Measurements from ENCODE around the gene ADGRB2. TPM values are rescaled to one million over a fixed set of nuclear protein-coding genes. Genes with fewer than 3 reads are reported as not detected.

Gene ADGRB2
- total RNA-seq, 1 donor from 2014 or later = 15.8 TPM

DNA sequence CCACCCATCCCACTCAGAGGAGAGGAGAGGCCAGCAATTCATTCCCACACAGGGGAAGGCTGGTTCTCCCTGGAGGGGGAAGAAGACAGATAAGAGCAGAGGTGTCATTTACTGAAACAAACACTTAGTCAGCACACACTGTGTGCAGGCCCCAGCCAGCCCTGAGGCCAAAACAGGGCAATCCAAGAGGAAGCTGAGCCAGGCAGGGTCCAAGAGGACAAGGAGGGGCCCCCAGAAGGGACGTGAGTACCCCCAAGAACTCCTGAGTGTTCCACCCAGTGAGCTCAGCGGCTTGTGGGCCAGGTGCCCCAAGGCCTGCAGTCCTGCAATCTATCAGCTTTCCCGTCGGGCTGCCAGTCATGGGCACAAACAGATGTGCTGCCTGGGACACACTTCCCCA is 15.8 kb downstream of the ADGRB2 start:
- Mint-ChIP-seq H3K4me3 (ENCODE audit: unreplicated experiment) (no peak overlapping the region), H3K9me3 (ENCODE audit: unreplicated experiment) (peaks cover 8% of the 10 kb centered on the region), H3K27ac (ENCODE audit: unreplicated experiment) (no peak overlapping the region), H3K36me3 (ENCODE audit: unreplicated experiment) (no peaks in the 10 kb centered on the region), H3K27me3 (ENCODE audit: unreplicated experiment) (peaks cover 19% of the 10 kb centered on the region), H3K4me1 (ENCODE audit: low read depth, unreplicated experiment) (peaks cover 24% of the 10 kb centered on the region)
- TF ChIP-seq, protein P1, sequence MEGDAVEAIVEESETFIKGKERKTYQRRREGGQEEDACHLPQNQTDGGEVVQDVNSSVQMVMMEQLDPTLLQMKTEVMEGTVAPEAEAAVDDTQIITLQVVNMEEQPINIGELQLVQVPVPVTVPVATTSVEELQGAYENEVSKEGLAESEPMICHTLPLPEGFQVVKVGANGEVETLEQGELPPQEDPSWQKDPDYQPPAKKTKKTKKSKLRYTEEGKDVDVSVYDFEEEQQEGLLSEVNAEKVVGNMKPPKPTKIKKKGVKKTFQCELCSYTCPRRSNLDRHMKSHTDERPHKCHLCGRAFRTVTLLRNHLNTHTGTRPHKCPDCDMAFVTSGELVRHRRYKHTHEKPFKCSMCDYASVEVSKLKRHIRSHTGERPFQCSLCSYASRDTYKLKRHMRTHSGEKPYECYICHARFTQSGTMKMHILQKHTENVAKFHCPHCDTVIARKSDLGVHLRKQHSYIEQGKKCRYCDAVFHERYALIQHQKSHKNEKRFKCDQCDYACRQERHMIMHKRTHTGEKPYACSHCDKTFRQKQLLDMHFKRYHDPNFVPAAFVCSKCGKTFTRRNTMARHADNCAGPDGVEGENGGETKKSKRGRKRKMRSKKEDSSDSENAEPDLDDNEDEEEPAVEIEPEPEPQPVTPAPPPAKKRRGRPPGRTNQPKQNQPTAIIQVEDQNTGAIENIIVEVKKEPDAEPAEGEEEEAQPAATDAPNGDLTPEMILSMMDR (IDR thresholded peaks at IDR 0.05; ENCODE audit: partially characterized antibody, unreplicated experiment) = no peak
- no peak for DNase-seq

DNA sequence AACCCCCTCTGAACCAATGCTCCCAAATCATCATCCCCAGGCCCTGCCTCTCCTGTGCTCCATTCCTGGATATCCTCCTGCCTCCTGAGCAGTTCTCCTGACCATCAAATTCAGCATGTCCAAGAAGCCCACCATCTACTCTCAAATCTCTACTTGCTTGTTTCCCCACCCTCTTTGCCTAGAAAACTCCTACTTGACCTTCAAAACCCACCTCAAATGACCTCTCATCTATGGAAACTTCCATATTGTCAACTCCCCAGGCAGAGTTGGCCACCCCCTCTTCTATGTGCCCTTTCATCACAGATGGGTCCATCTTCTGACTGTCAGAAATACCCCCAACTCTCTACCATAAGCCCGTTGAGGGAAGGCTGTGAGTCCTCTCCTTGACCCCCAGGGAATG is 16.8 kb downstream of the ADGRB2 start:
- Mint-ChIP-seq H3K27me3 (ENCODE audit: unreplicated experiment) (peaks cover 21% of the 10 kb centered on the region), H3K27ac (ENCODE audit: unreplicated experiment) (no peak overlapping the region), H3K36me3 (ENCODE audit: unreplicated experiment) (no peaks in the 10 kb centered on the region), H3K4me1 (ENCODE audit: low read depth, unreplicated experiment) (peaks cover 23% of the 10 kb centered on the region), H3K4me3 (ENCODE audit: unreplicated experiment) (peak overlapping the region; percentile 3), H3K9me3 (ENCODE audit: unreplicated experiment) (peaks cover 9% of the 10 kb centered on the region)
- TF ChIP-seq, protein P1 (IDR thresholded peaks at IDR 0.05; ENCODE audit: partially characterized antibody, unreplicated experiment) = no peak
- DNase-seq = no peak

DNA sequence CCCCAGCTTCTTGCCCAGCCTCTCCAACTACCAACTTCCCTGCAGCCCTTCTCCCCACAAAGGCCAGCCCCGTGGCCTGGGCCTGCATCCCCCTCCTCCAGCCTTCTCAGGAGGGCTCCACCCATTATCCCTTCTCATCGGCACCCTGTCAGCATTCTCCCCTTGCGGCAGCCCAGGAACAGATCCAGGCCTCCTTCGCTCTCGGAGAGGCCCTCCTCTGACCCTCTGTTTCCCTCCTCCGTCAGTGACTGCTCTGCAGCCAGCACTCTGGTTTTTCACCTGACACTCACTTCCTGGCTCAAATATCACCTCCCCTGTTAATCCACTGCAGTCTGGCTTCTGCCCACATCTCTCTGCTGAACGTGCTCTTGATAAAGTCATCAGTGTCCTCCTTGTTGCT is 17.5 kb downstream of the ADGRB2 start:
- peaks cover 9% of the 10 kb centered on the region for H3K9me3 Mint-ChIP-seq (ENCODE audit: unreplicated experiment)
- H3K27me3 Mint-ChIP-seq (ENCODE audit: unreplicated experiment) = peaks cover 22% of the 10 kb centered on the region
- no peak for DNase-seq
- TF ChIP-seq, protein P1 (IDR thresholded peaks at IDR 0.05; ENCODE audit: partially characterized antibody, unreplicated experiment) = no peak
- no peaks in the 10 kb centered on the region for H3K36me3 Mint-ChIP-seq (ENCODE audit: unreplicated experiment)
- peaks cover 23% of the 10 kb centered on the region for H3K4me1 Mint-ChIP-seq (ENCODE audit: low read depth, unreplicated experiment)
- peak overlapping the region; percentile 3 for H3K4me3 Mint-ChIP-seq (ENCODE audit: unreplicated experiment)
- H3K27ac Mint-ChIP-seq (ENCODE audit: unreplicated experiment) = no peak overlapping the region

DNA sequence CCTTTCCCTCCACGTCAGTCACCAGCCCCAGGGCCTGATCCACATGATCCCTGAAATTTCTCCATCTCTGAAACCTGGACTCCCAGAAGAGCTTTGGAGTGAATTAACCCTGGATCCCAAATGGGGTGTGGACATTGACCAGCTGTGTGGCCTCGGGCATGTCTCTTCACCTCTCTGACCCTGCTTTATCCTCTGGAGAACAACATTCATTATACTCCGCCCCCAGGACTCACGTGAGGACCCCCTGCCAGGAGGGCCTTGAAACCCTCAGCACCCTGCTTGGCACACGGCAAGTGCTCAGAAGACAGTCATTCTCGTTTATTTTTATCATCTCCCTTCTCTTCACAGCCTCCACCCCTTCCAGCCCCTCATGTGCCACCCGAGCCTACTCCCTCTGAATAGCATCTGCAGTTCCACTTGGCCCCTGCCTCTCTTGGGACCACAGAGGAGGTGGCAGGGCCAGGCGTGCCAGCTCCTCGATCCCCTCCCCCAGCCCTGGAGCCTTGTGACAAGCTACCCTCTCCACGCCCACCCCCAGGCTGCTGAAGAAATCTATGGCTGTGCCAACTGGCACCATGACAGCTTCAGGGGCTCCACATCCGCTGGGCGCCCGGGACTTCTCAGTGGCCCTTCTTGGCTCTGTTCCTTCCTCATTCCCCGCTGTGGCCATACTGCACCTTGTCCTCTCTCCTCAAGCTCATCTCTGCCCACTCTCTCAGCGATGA is 18.0 kb downstream of the ADGRB2 start:
- Mint-ChIP-seq H3K27me3 (ENCODE audit: unreplicated experiment) (peaks cover 22% of the 10 kb centered on the region), H3K27ac (ENCODE audit: unreplicated experiment) (no peak overlapping the region), H3K4me1 (ENCODE audit: low read depth, unreplicated experiment) (peaks cover 23% of the 10 kb centered on the region), H3K4me3 (ENCODE audit: unreplicated experiment) (no peak overlapping the region), H3K36me3 (ENCODE audit: unreplicated experiment) (no peaks in the 10 kb centered on the region), H3K9me3 (ENCODE audit: unreplicated experiment) (peaks cover 9% of the 10 kb centered on the region)
- no peak for DNase-seq
- TF ChIP-seq, protein P1 (IDR thresholded peaks at IDR 0.05; ENCODE audit: partially characterized antibody, unreplicated experiment) = peak; percentile 15

DNA sequence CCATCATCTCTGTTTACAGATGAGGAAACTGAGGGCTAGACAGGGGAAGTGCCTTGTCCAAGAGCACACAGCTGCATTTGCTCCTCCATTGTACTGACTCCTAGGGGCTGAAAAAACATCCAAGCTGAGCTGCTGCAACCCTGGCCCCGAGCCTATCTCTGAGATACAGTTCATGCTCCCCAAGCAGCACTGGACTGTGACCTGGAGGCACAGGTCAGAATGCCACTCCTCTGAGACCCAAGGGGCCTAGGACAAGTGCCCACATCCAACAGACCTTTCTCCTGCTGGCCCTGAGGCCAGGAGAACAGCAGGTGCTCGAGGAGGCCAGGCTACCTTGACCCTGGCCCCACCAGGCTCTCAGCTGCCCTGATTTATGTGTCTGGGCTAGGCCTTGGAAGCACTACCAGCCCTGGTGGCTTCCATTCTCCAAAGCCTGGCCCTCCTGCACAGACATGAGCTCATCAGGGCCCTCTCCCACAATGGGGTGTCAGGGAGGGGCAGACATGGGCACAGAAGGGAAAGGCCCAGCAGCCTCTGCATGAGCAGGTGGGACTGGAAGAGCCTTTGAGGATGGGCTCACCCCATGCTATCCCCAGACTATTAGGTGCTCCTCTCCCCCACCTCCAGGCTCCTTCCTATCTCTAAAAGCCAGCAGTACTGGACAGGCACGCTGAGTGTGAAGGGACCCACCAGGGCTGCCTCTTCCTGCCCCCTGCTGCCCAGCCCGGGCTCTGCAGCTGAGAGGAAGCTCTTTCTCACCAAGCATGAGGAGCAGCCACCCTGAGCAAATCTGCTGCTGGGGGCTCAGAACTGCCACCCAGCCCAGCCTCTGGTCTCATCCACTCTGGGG is 18.8 kb downstream of the ADGRB2 start:
- TF ChIP-seq, protein P1 (IDR thresholded peaks at IDR 0.05; ENCODE audit: partially characterized antibody, unreplicated experiment) = peak; percentile 76
- DNase-seq = peak; percentile 87
- Mint-ChIP-seq H3K4me1 (ENCODE audit: low read depth, unreplicated experiment) (peaks cover 25% of the 10 kb centered on the region), H3K36me3 (ENCODE audit: unreplicated experiment) (no peaks in the 10 kb centered on the region), H3K9me3 (ENCODE audit: unreplicated experiment) (peaks cover 7% of the 10 kb centered on the region), H3K27ac (ENCODE audit: unreplicated experiment) (no peak overlapping the region), H3K27me3 (ENCODE audit: unreplicated experiment) (peaks cover 21% of the 10 kb centered on the region), H3K4me3 (ENCODE audit: unreplicated experiment) (no peak overlapping the region)

All from glutamatergic neuron (in vitro differentiated cells).